Dendritic cell treated with granulocyte-macrophage colony-stimulating factor and Interleukin-4, amounts not matched to agents 40 ng/mL and 50 ng/mL, for 4 days (primary cell): ENCODE measurements around the gene MBD3L4.
"Not testable (repeated sequence)": the region's sequence is repeated elsewhere in the genome, so short reads cannot be mapped to it uniquely, and the experiment has no call there.

Experiments used
- H3K27ac Mint-ChIP-seq: one replicate; pipeline ENCODE4 v1.8.0; 2022; ENCODE audit warnings: mild to moderate bottlenecking, mixed read lengths
- H3K27me3 Mint-ChIP-seq: one replicate; pipeline ENCODE4 v1.8.0; 2022; ENCODE audit warnings: mild to moderate bottlenecking, mixed read lengths
- H3K36me3 Mint-ChIP-seq: one replicate; pipeline ENCODE4 v1.8.0; 2022; ENCODE audit warnings: low read depth, mixed read lengths
- H3K4me1 Mint-ChIP-seq: one replicate; pipeline ENCODE4 v1.8.0; 2022; ENCODE audit warnings: low read depth, mixed read lengths
- H3K4me3 Mint-ChIP-seq: one replicate; pipeline ENCODE4 v1.8.0; 2022; ENCODE audit warnings: mild to moderate bottlenecking, moderate library complexity, mixed read lengths
- H3K9me3 Mint-ChIP-seq: one replicate; pipeline ENCODE4 v1.8.0; 2022; ENCODE audit warnings: mixed read lengths
- intact Hi-C: fragments of 100-400 bp; cut with micrococcal nuclease; formaldehyde crosslinking; loops from one replicate; pipeline ENCODE4 v1.15.0; 2022

The MBD3L4 gene

GRCh38 chr19:7063339-7063738, 23.4 kb upstream of the MBD3L4 start:
- Mint-ChIP-seq H3K9me3 (no peaks in the 10 kb centered on the region), H3K27ac (no peak overlapping the region), H3K4me1 (no peaks in the 10 kb centered on the region), H3K4me3 (no peak overlapping the region), H3K27me3 (no peaks in the 10 kb centered on the region), H3K36me3 (no peaks in the 10 kb centered on the region)
- intact Hi-C loops: no loop called here

- not testable (repeated sequence) for H3K27ac Mint-ChIP-seq, H3K4me3 Mint-ChIP-seq, H3K4me1 Mint-ChIP-seq
These were observed 20.0 kb upstream of the MBD3L4 start for GRCh38 chr19:7059977-7060376.

GRCh38 chr19:7058576-7058975, 18.6 kb upstream of the MBD3L4 start, which contains the start of gene MBD3L3:
Gene MBD3L3, minus strand, starts transcription at chr19:7058676. Its CDS starts 71 bp downstream, at chr19:7058605.
- H3K27ac Mint-ChIP-seq, intact Hi-C loops, H3K27me3 Mint-ChIP-seq, H3K4me1 Mint-ChIP-seq, H3K36me3 Mint-ChIP-seq, H3K9me3 Mint-ChIP-seq, H3K4me3 Mint-ChIP-seq: not testable (repeated sequence)

More at GRCh38 chr19:7059977-7060376, 20.0 kb upstream of the MBD3L4 start:
- H3K36me3 Mint-ChIP-seq, intact Hi-C loops, H3K27me3 Mint-ChIP-seq, H3K9me3 Mint-ChIP-seq: not testable (repeated sequence)

- H3K4me3 Mint-ChIP-seq, H3K9me3 Mint-ChIP-seq, H3K27ac Mint-ChIP-seq, H3K27me3 Mint-ChIP-seq, intact Hi-C loops, H3K4me1 Mint-ChIP-seq, H3K36me3 Mint-ChIP-seq: not testable (repeated sequence)
These were observed 16.4 kb upstream of the MBD3L4 start for GRCh38 chr19:7056371-7056770.

- H3K27me3 Mint-ChIP-seq, H3K4me3 Mint-ChIP-seq, intact Hi-C loops, H3K36me3 Mint-ChIP-seq, H3K27ac Mint-ChIP-seq, H3K4me1 Mint-ChIP-seq, H3K9me3 Mint-ChIP-seq: not testable (repeated sequence)
These were observed 15.7 kb upstream of the MBD3L4 start for GRCh38 chr19:7055679-7056078.

- intact Hi-C loops, H3K27me3 Mint-ChIP-seq, H3K4me1 Mint-ChIP-seq, H3K4me3 Mint-ChIP-seq, H3K9me3 Mint-ChIP-seq, H3K27ac Mint-ChIP-seq, H3K36me3 Mint-ChIP-seq: not testable (repeated sequence)
These were observed 14.8 kb upstream of the MBD3L4 start for GRCh38 chr19:7054635-7055368.

- H3K27me3 Mint-ChIP-seq, H3K36me3 Mint-ChIP-seq, H3K27ac Mint-ChIP-seq, intact Hi-C loops, H3K4me3 Mint-ChIP-seq, H3K4me1 Mint-ChIP-seq, H3K9me3 Mint-ChIP-seq: not testable (repeated sequence)
These were observed 12.9 kb upstream of the MBD3L4 start for GRCh38 chr19:7052896-7053295.

- H3K9me3 Mint-ChIP-seq, intact Hi-C loops, H3K4me3 Mint-ChIP-seq, H3K27me3 Mint-ChIP-seq, H3K36me3 Mint-ChIP-seq, H3K4me1 Mint-ChIP-seq, H3K27ac Mint-ChIP-seq: not testable (repeated sequence)
These were observed 11.4 kb upstream of the MBD3L4 start for GRCh38 chr19:7051421-7051820.

- H3K4me1 Mint-ChIP-seq, intact Hi-C loops, H3K4me3 Mint-ChIP-seq, H3K27me3 Mint-ChIP-seq, H3K36me3 Mint-ChIP-seq, H3K27ac Mint-ChIP-seq, H3K9me3 Mint-ChIP-seq: not testable (repeated sequence)
These were observed 9.0 kb upstream of the MBD3L4 start, which contains the start of gene MBD3L2 for GRCh38 chr19:7049021-7049420. Gene MBD3L2, plus strand, starts transcription at chr19:7049321. Its CDS starts 53 bp downstream, at chr19:7049374.

- H3K27me3 Mint-ChIP-seq, H3K27ac Mint-ChIP-seq, intact Hi-C loops, H3K4me3 Mint-ChIP-seq, H3K4me1 Mint-ChIP-seq, H3K9me3 Mint-ChIP-seq, H3K36me3 Mint-ChIP-seq: not testable (repeated sequence)
These were observed 1.6 kb upstream of the MBD3L4 start for GRCh38 chr19:7041563-7041962.

GRCh38 chr19:7030278-7030677, 9.7 kb downstream of the MBD3L4 start, which contains the start of gene MBD3L5:
Gene MBD3L5, plus strand, starts transcription at chr19:7030578. Its CDS starts 34 bp downstream, at chr19:7030612.
- H3K9me3 Mint-ChIP-seq, H3K4me3 Mint-ChIP-seq, H3K27ac Mint-ChIP-seq, H3K4me1 Mint-ChIP-seq, H3K27me3 Mint-ChIP-seq, intact Hi-C loops, H3K36me3 Mint-ChIP-seq: not testable (repeated sequence)

- H3K27me3 Mint-ChIP-seq, H3K4me3 Mint-ChIP-seq, H3K36me3 Mint-ChIP-seq, intact Hi-C loops, H3K27ac Mint-ChIP-seq, H3K4me1 Mint-ChIP-seq, H3K9me3 Mint-ChIP-seq: not testable (repeated sequence)
These were observed 11.2 kb downstream of the MBD3L4 start for GRCh38 chr19:7028790-7029189.

GRCh38 chr19:7021331-7021730, 18.6 kb downstream of the MBD3L4 start, which contains the start of gene MBD3L2B:
Gene MBD3L2B, minus strand, starts transcription at chr19:7021431. Its CDS starts 34 bp downstream, at chr19:7021397.
- H3K4me1 Mint-ChIP-seq, H3K4me3 Mint-ChIP-seq, intact Hi-C loops, H3K27me3 Mint-ChIP-seq, H3K36me3 Mint-ChIP-seq, H3K27ac Mint-ChIP-seq, H3K9me3 Mint-ChIP-seq: not testable (repeated sequence)

- intact Hi-C loops: no loop called here
- Mint-ChIP-seq H3K4me3 (no peak overlapping the region), H3K4me1 (no peaks in the 10 kb centered on the region), H3K9me3 (no peaks in the 10 kb centered on the region), H3K27ac (no peak overlapping the region), H3K36me3 (no peaks in the 10 kb centered on the region), H3K27me3 (peaks cover 6% of the 10 kb centered on the region)
These were observed 21.2 kb downstream of the MBD3L4 start for GRCh38 chr19:7018828-7019227.

GRCh38 chr19:7013678-7014077, 26.3 kb downstream of the MBD3L4 start:
- Mint-ChIP-seq H3K4me1 (peaks cover 11% of the 10 kb centered on the region), H3K27me3 (peaks cover 7% of the 10 kb centered on the region), H3K36me3 (no peaks in the 10 kb centered on the region), H3K4me3 (no peak overlapping the region), H3K9me3 (no peaks in the 10 kb centered on the region), H3K27ac (no peak overlapping the region)
- intact Hi-C loops: no loop called here
